Measurements from ENCODE around the gene AQR.

AQR gene

GRCh38 chr15:34883633-34884032 lies 85.9 kb downstream of the AQR start:
- in situ Hi-C loops (cut with HindIII; ENCODE audit: low sequenced_read_pairs), result no loop called here

GRCh38 chr15:34883042-34883441 lies 86.5 kb downstream of the AQR start:
- in situ Hi-C loops (cut with HindIII; ENCODE audit: low sequenced_read_pairs), result no loop called here

- in situ Hi-C loops (cut with HindIII; ENCODE audit: low sequenced_read_pairs), result no loop called here
Measured at GRCh38 chr15:34879107-34879506, 90.4 kb downstream of the AQR start.

GRCh38 chr15:34876640-34877039 lies 92.9 kb downstream of the AQR start:
- in situ Hi-C loops (cut with HindIII; ENCODE audit: low sequenced_read_pairs), result no loop called here

DNA sequence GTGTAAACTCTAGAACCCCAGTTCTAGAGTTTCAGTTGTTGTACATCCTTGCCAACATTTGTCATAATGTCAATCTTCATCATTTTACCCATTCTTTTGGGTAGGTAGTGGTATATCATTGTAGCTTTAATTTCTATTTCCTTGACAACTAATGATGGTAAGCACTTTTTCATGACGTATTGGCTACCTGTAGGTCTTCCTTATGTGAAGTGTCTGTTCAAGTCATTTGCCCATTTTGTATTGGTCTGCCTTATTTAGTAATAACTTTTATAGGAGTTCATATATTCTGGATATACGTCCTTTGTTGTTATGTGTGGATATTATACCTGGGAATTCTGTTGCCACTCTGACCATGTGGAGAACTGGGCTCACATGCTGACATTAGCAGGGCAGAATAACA lies 100.4 kb downstream of the AQR start:
- in situ Hi-C loops (cut with HindIII; ENCODE audit: low sequenced_read_pairs), result no loop called here

DNA sequence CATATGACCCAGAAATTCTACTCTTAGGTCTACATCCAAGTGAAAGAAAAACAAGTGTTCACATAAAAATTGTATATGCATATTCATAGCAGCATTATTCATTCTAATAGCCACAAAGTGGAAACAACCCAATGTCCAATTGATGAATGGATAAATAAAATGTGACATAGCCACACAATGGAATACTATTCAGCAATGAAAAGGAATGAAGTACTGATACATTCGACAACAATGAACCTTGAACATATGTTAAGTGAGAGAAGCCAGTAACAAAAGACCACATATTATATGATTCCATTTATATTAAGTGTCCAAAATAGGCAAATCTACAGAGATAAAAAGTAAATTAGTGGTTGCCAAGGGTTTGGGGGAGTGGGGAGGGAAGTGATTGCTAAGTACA lies 104.0 kb downstream of the AQR start:
- in situ Hi-C loops (cut with HindIII; ENCODE audit: low sequenced_read_pairs), result no loop called here

DNA sequence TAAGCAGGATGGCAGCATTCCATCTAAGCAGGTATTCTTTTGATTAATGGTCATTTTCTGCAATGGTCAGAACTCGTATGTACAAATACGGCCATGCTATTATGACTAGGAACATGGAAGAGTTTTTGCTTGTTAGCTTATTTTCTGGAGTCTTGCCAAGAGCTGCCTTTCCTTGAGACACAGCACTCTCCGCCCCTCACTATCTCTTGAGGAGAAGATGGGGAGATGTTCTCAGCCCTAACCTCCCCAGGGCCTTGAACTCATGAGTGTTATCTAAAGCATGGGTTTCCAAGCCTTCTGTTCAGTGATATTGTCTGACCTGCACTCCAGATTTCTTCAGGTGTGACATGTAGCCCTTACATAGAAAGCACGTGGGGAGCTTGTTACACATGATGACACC lies 108.3 kb downstream of the AQR start:
- in situ Hi-C loops (cut with HindIII; ENCODE audit: low sequenced_read_pairs), result no loop called here

GRCh38 chr15:34855893-34856292 lies 113.6 kb downstream of the AQR start:
- in situ Hi-C loops (cut with HindIII; ENCODE audit: low sequenced_read_pairs), result no loop called here

GRCh38 chr15:34855413-34855812 lies 114.1 kb downstream of the AQR start:
- in situ Hi-C loops (cut with HindIII; ENCODE audit: low sequenced_read_pairs), result no loop called here

GRCh38 chr15:34854232-34854631 lies 115.3 kb downstream of the AQR start:
- in situ Hi-C loops (cut with HindIII; ENCODE audit: low sequenced_read_pairs), result no loop called here

DNA sequence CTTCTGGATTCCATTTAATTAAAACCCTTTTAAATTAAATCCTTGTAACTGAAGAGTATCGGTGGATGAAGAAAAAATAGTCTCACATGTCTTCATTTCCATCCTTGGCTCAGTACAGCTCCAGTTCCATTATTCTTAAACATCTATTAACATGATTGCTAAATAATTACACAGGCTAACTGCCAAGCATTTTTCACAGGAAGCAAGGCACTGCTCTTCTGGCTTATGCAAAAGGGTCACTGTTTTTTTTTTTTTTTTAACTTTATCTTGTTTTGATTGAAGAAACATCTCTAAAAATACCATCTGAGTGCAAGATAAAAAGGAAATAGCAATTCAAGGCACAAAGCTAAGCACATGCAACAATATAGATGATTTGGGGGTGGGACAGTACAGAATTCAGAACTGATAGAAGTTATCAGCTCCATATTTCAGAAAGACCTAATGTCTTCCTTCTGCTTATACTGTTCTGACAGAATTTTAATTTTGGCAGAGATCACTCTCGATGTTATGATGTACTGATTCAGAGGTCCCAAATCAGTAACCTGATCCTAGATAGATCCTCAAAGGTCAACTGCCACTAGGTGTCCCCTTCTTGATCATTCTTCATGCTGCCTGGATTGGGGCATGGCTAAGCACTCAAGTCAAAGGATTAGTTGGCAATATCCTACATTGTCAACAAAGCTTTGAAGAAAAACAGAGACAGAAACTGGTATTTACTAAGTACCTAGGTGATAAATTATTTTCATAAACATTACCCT lies 116.4 kb downstream of the AQR start:
- in situ Hi-C loops (cut with HindIII; ENCODE audit: low sequenced_read_pairs), result no loop called here

- in situ Hi-C loops (cut with HindIII; ENCODE audit: low sequenced_read_pairs), result no loop called here
Measured at GRCh38 chr15:34851751-34852150, 117.8 kb downstream of the AQR start.

DNA sequence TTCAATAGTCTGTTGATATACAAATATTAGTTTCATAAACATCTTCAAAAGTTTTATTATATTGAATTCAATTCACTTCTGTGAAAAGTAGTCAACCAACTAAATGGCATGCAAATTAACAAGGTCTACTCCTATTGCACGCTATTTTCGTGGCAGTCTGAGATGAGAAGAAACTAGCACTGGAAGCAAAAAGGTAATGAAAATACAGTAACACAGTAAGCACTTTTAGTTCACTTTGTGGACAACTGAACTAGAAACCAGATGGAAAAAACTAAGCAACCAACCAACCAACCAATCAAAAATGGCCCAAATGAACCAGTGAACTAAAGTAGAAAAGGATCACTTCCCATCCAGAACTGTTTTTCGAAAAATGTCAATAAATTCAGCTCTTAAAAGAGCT lies 118.5 kb downstream of the AQR start:
- in situ Hi-C loops (cut with HindIII; ENCODE audit: low sequenced_read_pairs), result no loop called here

DNA sequence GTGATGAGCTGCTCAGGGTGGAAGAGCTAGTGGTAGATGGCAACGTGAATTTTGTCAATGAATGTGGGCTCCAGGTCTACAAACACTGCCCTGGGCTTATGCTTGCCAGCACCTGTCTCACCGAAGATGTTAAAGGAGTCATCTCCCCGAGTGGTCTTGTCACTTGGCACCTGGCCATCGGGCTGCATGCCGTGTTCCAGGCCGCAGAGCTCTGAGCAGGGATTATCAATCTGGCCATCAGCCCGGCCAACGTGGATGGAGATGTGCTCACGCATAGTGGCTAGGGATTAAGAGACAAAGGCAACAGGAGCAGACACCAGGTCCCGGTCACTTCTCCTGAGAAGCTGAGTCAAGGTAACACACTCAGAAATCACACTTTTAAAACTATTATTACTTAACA lies 119.4 kb downstream of the AQR start:
- in situ Hi-C loops (cut with HindIII; ENCODE audit: low sequenced_read_pairs), result no loop called here

GRCh38 chr15:34849364-34849959 lies 120.1 kb downstream of the AQR start:
- in situ Hi-C loops (cut with HindIII; ENCODE audit: low sequenced_read_pairs), result no loop called here

- in situ Hi-C loops (cut with HindIII; ENCODE audit: low sequenced_read_pairs), result no loop called here
Measured at GRCh38 chr15:34847598-34847997, 121.9 kb downstream of the AQR start.

GRCh38 chr15:34841262-34841725 lies 128.2 kb downstream of the AQR start:
- in situ Hi-C loops (cut with HindIII; ENCODE audit: low sequenced_read_pairs), result no loop called here

DNA sequence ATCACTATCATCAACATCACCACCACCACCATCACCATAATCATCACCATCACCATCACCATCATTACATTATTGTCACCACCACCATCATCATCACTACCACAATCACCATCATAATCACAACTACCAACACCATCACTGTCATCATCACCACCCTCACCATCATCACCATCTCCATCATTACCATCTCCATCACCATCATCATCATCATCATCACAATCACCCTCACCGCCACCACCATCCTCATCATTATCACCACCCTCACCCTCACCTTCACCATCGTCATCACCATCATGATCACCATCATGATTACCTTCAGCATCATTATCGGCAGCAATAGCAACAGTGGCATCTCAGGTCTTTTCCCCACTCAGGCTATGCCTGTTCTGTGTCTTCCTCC lies 131.3 kb downstream of the AQR start:
- in situ Hi-C loops (cut with HindIII; ENCODE audit: low sequenced_read_pairs), result no loop called here

DNA sequence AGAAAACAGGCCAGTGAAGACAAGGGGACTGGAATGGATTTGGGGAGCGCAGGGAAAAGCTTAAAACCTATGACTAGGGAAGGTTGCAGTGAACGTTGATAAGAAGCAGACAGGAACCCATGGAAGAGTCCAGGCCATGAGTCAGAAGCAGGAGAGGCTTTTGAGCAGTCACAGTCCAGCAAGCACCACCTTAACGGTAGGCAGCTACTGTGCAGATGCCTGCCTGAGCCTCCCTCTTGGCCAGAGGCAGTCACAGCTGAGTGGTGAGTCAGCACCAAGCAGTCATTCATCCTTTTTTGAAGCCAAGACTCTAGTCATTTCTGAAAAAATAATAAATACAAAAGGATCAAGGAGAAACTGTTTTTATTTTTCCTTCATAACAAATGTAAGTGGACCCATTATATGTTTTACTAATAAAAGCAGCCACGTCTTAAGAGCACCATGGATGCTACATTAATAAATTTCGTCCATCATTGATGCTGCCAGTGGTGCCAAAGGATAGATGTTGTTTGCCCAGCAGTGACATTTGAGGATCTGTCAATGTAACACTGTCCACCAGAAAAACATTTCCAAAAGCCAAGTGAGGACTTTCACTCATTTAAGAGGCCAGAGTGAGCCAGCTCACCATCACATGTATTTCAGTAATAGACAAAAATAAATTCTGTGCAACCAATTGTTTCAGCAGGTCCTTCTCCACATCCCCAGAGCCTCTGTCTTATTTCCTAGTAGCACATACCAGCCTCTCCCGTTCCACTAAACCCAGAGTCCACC lies 132.1 kb downstream of the AQR start:
- in situ Hi-C loops (cut with HindIII; ENCODE audit: low sequenced_read_pairs), result no loop called here

DNA sequence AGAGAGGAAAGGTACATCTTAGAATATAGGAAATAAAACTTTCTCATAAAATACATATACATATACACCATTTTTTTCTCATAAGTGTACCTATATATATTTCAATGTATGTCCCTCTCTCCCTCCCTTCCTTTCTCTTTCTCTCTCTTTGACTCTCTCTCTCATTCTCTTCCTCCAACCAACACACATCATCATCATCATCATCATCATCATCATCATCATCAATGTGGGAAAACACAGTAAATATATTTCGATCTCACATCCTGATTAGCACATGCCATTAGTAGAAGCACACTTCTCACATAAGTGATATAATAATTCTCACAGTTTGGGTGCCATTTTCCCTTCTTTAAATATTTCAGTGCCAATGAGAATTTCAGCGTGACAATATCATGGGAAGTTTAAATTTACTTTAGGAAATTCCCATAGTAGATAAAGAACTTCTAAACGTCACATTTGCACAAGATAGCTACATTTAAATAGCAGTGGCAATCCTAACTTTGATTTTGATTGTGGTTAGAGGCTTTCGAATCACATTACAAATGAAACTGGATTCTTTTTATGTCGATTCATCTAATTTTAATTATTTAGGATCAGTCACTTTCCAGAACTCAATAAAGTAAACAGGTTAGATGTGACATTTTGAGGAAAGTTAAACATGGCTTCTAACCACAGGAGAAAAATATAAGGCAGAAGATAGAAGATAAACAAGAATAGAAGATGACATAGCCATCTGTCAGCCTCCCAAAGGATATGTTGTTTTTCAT lies 141.2 kb downstream of the AQR start:
- in situ Hi-C loops (cut with HindIII; ENCODE audit: low sequenced_read_pairs), result no loop called here

DNA sequence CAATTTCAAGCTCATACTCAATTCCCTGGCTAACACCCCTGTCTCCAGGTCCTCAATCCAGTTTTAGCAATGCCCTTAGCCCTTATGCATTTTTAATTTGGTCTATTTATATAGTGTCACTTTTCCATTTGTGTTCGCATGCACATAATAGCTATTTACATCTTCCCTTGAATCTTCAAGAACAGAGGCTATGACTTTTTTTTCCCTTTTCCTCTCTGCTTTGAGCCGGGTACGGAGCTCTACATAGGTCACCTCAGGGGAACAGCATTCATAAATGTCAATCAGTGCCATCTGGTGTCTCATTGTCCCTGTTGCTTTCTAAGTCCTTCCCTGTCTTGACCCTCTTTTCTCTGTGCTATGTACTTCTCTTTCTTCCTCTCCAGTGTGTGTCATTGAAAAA lies 147.7 kb downstream of the AQR start:
- in situ Hi-C loops (cut with HindIII; ENCODE audit: low sequenced_read_pairs), result no loop called here

Data from DLD1 (cell line).